HG02571 (cell line): ENCODE results near the gene TRAF1.

Source experiments
- ATAC-seq: cut with Tn5 transposase; IDR thresholded peaks from one replicate; pipeline ENCODE4 v1.9.1; 2021; ENCODE audit warnings: mild to moderate bottlenecking, moderate library complexity; ENCODE audit not compliant: unreplicated experiment

TRAF1 gene

DNA sequence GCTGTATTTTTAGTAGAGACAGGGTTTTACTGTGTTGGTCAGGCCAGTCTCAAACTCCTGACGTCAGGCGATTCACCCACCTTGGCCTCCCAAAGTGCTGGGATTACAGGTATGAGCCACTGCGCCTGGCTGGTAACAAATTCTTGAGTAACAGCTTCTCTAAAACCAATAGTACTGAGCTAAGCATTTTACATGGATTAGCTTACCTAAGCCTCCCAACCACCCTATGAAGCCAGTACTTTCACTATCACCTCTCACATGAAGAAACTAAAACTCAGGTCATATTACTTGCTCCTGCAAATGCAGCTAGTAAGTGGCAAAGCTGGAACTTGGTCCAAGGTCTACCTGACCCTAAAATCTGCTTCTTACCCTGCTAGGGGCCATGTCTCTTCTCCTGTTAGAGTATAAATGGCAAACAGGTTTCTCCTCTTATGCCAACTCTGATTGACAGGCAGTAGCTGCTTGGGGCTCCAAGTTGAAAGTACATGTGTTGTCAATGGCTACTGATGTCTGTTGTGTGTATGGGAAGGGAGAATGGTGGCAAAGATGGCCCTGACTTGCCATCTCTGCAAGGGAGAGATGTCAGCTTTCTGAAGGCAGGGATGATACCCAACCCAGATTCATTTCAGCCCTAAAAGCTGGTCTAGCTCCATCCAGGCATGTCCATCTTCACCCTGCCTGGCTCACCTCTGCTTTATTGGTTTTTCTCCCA lies 53.6 kb downstream of the TRAF1 start:
- ATAC-seq: no peak

DNA sequence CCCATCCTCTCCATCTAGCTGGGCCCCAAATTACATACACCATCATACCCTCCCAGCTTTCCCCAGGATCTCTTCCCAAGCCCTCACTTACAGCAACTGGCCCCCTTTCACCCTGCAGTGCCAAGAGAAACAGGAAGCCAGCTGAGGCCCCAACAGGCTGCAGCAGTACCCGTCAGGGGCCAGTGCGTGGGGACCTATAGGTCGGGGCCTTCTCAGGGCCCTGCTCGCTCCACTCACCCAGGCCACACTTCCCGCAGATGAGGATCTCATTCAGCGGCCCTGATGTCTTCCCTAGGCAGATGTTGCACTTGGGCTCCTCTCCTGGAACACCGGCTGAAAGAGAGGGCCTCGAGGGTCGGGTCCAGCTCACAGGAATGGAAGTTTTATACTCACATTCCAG lies 56.4 kb downstream of the TRAF1 start:
- no peak for ATAC-seq

DNA sequence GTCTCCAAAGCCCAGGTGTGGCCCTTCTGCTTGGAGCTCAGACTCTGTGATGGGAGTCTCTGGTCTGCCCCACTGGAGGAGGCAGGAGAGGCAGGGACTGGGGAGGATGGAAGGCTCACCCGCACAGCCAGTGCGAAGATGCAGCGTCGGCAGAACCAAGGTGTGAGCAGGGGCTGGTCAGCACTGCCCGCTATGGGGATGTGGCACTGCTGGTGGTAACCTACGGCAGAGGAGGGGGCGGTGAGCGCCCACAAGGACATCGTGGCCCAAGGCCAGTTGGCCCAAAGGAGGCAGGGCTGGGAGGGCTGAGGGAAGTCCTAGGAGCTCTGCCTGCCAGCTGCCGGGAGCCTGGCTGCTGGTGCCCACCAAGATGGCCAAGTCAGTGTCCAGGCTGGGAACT lies 56.9 kb downstream of the TRAF1 start:
- no peak for ATAC-seq

DNA sequence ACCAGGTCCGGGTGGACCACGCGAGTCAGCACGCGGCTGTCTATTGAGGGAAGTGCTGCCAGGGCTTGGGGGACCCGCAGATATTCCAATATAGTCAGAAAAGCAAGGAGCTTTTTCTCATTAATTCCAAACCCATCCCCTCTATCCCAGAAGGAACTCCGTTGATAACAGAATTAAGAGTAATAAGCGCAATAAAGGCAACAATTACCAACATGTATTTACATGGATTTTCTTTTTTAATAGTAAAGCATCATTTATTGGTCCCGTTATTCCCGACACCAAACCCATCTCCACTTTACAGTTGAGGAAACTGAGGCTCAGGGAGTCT lies 57.3 kb downstream of the TRAF1 start:
- ATAC-seq: no peak

DNA sequence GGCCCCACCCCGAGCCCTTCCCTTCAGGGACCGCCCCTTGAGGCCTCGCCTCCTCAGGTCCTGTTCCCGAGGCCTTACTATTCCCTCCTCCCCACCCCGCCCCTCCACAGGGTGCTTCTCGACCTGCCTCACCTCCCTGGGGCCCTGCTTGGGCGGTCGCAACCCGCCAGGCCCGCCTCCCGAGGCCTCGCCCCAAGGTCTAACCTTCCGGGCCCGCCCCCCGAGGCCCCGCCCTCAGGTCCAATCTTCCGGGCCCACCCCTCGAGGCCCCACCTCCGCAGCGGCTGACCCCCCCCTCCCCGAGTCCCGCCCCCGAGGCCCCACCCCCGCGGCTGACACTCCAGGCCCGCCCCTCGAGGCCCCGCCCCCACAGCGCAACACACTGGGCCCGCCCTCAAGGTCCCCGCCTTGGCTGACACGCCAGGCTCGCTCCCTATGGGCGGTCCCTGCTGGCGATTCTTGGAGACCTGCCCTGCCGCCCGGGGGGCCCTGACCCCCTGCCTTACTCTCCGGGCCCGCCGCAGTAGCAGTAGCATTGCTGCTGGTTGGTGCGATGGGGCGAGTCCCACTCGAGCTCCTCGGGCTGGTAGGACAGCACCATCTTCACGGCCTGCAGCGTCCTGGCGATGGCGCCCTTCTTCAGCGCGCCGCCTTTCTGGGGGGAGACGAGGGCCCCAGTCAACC lies 57.8 kb downstream of the TRAF1 start:
- ATAC-seq: peak; percentile 81

DNA sequence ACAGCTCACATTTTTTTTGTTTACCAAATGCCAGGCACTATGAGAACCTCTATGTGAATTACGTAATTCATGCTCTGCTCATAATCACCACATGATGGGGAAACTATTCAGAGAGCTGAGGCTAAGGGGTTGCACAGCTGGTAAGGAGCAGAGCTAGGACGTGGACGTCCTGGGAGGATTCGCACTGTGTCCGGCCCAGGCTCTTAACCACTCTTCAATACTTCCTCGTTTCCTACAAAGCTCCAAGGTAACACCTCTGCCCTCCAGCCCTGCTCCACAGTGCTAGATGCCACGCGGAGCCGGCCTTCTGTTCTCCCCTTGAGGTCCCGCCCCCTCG lies 58.3 kb downstream of the TRAF1 start:
- no peak for ATAC-seq

DNA sequence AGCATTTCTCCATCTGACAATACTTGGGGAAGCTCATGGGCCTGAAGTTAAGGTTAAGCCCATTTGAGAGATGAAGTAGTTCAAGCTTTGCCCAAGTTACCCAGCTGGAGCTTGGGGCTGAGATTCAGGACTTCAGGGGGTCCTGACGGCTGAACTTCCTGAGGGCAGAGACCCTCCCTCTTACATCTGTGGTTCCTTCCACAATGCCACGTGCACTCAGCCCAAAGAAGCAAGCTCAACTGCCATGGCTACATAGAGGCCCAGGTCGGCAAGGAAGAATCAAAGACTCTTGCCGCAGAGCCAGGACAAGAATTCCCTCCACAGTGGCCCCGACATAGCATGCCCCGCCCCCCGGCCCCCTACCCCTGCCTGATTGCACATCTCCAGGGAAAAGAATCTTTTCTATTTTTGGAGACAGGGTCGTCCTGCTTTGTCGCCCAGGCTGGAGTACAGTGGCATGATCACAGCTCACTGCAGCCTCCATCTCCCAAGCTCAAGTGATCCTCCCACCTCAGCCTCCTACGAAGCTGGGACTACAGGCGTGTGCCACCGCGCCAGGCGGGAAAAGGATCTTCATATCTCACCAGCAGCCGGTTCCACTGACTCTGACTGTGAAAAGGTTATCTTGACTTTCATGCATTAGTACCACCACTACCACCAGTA lies 58.8 kb downstream of the TRAF1 start:
- ATAC-seq: no peak

DNA sequence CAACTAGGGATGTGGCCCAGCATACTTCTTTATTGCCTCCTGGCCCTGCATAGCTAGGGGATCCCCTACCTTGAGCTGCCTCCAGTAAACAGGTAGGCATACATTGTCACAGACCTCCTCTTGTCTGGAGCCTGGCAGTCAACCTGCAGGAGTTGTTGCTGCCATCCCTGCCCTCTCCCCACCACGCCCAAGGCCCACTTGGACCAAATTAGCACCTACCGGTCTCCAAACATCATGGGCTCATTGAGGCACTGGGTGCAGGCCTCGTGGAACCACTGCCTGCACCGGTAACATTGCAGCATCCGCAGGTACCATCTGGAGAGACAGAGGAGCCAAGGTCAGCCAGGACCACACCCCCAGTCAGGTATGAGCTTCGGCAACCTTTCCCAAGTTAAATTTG lies 59.9 kb downstream of the TRAF1 start:
- no peak for ATAC-seq

DNA sequence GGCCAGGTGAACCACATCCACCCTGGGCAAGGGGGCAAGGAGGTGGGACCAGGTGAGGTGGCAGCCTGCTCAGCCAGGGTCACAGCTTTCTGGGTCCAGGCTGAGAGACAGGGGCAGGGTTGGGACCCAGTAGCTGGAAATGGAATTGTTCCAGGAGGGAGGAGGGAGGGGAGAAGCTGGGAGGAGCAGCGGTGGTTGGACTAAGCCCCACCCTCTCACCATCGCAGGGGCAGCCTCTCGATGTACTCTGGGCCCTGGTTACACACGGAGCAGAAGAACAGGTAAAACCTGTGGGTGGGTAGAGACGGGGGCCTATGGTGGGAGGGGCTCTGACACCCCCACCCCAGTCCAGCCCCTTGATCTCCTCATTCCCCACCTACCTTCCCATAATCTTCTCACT lies 60.8 kb downstream of the TRAF1 start:
- ATAC-seq: no peak

DNA sequence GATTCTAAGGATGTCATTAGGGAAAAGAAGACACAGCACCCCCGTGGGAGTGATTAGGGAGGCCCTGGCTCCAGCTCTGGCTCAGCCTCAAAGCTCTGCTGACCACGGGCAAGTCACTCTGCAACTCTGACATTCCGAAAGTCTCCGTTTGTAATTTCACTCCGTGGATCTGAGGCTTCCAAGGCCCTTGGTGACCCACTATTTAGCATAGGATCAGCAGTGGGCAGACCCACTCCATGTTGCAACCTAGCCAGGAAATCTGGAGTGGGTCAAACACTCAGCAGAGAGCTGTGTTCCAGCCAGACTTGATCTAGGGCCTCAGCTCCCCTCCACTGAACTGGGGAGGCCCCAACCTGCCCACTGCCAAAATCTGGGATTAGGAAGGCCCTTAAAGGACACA lies 61.4 kb downstream of the TRAF1 start:
- ATAC-seq: no peak

DNA sequence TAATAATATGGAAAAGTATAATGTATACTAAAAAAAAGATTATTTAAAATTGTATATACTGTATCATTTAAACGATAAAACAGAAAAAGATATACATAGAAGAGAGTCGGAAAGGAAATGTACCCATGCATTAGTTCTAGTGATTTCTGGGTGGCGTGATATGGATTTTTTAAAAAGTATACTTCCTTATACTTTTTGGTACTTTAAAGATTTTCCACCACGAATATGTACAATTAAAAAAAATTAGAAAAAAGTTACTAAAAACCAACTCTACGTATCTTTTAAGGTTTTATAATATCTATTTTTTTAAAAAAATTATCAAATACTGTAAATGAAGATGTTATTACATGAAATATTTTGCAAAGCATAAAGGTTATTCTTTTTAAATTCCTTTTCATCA lies 61.9 kb downstream of the TRAF1 start:
- no peak for ATAC-seq

DNA sequence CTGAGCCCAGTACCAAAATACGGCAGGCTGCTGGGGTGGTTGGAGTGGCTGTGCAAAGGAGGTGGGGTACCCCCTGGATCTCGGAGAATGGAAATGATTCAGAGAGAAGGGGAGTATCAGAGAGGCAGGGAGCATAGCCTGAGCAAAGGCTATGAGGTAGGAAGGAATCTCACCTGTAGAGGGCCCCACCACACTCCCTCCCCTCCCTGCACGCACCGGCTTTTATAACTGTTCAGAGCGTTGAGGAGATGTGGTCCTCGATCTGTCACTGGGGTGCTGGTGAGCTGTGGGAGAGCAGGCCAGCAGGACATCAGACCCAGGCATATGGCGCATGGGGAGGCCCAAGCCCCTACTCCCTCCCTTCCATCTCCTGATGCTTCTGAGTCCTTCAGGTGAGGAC lies 62.8 kb downstream of the TRAF1 start:
- ATAC-seq: no peak

DNA sequence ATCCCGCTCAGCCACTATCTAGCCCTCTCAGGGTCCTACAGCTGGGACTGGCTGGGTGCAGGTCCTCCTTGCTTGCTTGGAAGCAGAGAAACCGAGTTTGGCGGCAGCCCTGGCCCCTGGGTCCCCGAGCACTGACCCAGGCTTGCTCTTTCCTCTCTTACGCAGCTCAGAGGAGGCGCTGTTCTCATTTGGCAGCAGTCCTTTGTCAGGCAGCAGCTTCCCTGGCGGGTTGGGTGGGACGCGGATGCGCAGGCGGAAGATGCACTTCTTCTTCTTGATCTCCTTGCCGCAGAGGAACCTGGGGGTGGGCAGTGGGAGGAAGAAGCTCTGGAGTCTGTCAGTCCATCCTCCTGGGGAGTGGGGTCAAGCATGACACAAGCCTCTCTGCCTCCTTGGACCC lies 64.1 kb downstream of the TRAF1 start:
- ATAC-seq: no peak

DNA sequence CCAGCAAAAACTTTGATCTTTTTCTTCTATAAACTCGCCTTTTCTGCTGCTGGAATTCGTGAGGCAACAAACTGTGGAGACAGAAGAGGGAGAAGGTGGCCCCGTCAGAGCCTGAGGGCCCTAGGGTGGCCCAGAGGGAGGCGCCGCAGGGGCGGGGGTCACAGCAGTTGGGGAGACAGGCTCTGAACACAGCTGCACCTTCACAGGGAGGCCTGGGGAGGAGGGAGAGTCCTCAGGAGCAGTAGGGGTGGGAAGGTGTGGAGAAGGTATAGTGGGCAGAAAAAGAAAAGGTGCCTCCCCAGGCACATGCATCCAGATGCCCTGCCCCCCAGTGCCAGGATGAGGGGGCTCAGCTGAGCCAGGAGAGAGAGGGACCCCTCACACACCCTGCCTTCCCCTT lies 64.7 kb downstream of the TRAF1 start:
- ATAC-seq: no peak

DNA sequence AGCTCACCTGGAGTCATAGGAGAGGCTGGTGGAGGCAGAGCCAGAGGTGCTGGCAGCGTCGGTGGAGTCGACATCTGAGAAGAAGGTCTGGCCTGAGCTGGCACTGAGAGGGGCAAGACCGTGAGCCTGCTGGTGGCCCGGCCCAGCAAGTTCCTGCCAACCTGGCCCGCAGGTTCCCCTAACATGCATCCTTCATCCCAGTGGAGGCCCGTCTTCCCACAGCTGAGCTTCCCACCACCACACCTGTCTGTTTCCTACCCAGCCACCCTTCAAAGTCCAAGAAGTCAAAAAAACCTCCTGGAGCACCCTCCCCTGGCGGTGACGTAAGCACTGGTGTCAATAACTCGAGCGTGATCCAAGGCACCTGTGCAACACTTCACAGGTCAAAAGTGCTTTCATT lies 66.5 kb downstream of the TRAF1 start:
- ATAC-seq: no peak

DNA sequence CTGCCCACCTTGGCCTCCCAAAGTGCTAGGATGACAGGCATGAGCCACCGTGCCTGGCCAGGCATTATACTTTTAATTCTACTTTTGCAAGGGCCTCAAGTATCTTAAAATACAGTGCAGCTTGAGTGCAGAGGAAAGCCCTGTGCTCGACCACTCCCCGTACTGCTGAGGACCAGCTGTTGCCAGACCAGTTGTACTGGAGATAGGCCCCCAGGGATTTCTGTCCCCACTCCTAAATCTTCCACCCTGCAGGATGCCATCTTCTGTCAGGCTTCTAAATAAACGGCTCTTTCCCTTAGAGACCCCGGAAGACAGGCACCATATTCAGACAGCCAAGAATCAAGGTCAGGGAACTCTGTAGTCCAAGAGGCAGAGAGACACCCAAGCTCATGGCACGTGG lies 67.2 kb downstream of the TRAF1 start:
- ATAC-seq: no peak

DNA sequence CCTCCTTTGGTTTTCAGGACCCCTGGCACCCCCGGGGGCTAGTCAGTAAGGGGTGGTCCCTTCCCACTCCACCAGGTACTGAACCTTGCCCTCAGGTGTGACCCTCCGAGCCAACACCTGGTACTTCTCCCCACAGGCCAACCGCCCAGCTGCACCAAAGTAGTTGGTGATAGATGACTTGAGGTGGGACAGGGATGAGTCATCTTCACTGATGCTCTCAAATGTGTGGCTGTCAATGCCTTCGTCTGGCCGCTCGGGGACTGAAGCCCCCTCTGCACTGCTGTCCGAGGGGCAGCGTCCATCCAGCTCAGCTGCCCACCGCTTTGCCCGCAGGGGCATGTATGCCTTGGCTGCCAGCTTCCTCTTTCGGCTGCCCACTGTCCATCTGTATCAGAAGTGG lies 68.7 kb downstream of the TRAF1 start:
- ATAC-seq: no peak

DNA sequence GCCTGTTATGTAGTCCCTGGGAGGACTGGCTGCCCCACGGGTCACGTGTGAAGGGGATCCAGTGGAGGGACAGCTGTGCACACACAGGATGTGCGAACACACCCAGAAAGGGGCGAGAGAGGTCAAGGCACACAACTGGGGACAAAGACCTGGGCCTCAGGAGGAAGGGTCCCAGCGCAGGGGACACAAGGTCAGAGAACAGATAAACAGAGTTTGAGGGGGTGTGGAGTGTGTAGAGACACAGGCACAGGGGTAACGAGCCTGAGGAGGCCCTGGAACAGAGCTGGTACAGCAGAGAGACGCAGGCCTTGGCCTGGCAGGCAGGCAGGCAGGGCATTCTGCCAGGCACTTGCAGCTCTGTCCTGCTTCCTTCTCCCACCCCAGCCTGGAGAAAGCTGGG lies 69.1 kb downstream of the TRAF1 start:
- ATAC-seq: no peak

DNA sequence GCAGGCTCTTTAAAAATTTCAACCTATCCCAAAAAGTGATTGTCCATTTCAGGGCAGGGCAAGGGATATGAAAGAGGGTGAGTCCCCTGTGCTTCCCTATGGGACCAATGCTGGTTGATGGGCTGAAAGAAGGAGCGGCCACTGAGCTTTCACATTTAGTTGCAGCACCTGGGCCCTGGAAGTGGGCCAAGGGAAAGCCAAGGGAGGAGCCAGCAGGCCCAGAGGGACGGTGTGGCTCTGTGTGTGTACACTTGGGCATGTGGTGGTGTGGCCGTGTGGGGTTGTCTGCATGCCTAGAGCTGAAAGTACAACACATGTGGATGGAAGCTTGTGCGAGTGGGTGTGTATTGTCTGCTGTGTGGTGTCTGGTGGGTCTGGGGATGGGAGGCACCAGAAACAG lies 69.9 kb downstream of the TRAF1 start:
- ATAC-seq: no peak

DNA sequence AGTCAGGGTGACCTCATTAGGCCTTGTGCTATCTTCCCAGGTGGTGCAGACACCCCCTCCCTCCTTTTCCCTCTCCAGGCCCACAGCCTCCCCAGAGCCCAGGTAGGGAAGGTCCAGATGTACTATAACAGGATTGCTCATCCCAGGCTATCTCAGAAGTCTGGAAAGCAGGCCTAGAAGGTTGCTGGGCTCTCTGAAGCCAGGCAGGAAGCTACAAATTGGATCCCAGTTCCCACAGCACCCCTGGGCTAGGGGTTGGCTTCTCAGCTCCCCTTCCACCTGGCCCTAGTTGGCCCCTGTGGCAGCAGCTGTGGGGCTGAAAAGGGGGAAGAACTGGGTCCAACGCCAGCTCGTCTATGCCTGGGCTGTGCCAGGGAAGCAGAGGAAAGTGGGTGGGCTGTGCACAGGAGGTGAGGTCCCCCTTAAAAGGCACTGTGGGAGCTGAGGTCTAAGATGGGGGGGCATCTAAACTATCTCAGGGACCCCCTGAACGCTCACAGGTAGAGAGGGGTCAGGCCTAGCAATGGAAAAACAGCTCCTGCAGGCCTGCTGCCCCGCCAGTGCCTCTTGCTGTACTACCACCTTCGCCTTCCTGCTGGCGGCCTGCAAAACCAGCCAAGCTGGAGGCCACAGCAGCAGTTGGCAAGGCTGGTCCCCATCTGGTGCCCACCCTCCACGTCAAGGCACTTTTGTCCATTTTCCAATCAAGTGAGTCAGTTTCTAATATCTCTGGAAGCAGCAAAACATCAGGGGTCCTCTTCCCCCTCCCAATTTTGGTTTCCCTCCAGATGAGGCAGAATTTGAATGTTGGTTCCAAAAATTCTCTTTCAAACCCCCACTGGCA lies 70.5 kb downstream of the TRAF1 start:
- no peak for ATAC-seq

DNA sequence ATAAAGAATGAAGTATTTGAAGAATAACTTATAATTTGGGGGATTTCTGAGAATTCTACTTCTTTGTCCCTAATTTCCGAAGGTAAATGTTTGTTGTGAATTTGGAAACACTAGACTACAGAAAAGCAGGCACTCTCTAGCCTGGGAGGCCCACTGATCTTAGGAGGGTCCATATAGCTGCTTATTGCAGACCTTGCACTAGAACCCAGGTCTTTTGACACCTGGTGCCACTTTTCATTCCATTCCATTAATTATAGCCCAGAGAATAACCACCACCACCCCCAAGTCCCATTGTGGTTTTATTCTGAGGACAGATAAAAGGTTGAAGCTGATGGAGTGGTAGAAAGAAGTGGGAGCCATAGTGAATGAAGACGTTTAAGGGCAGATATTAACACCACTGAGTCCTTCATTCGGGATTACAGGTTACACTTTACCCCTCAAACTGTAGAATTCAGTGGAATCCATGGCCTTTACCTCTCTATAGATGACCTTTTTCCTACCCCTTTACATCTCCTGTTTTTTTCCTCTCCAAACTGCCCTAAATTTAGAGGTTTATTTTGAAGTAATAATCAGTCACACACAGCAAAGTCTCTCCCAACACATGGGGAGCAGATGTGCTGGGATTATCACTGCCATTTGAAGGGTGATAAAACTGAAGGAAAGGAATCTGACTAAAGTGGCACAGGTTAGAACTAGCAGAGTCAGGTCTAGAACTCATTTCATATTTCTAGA lies 71.8 kb downstream of the TRAF1 start:
- ATAC-seq: no peak
